IMR-90 (cell line): ENCODE results near the gene TMEM82. TPM values are rescaled to one million over a fixed set of nuclear protein-coding genes. Genes with fewer than 3 reads are reported as not detected.

Source experiments
- ATAC-seq: fragments of 200-7000 bp; cut with Tn5 transposase; 2 replicates; pipeline ENCODE4 v1.9.1; 2020; ENCODE audit warnings: low read depth, mild to moderate bottlenecking, moderate library complexity
- BruUV-seq: library from RNA; stranded (reverse); fragments of 400-500 nt; replicated peaks from 2 replicates; lab custom pipeline; 2021; lab: Mats Ljungman, UMichigan
- CTCF ChIA-PET: fragments of 300-600 bp; formaldehyde crosslinking; extraction: SDS; loops from one replicate; lab custom pipeline; 2021; ENCODE audit warnings: antibody characterized with exemption; lab: Yijun Ruan, JAX
- POLR2A ChIA-PET: fragments of 300-600 bp; sonication (Branson Sonifier 250); formaldehyde crosslinking; loops from one replicate; lab custom pipeline; 2022; ENCODE audit warnings: antibody characterized with exemption; ENCODE audit not compliant: unreplicated experiment; lab: Charles Lee
- DNase-seq: peaks from one replicate; pipeline ENCODE4 v3.0.0; 2013
- H2AFZ ChIP-seq: replicated peaks from 2 replicates; pipeline ENCODE3; 2013; ENCODE audit warnings: low read length, mild to moderate bottlenecking; ENCODE audit not compliant: poor library complexity
- H2AK5ac ChIP-seq: 2 replicates; pipeline ENCODE4 v1.6.1; 2013; ENCODE audit warnings: low read depth, low read length, inconsistent platforms
- H2AK9ac ChIP-seq: replicated peaks from 2 replicates; pipeline ENCODE3; 2013; ENCODE audit warnings: mild to moderate bottlenecking, low read depth, low read length, moderate library complexity; ENCODE audit not compliant: poor library complexity
- H2BK120ac ChIP-seq: 2 replicates; pipeline ENCODE4 v1.6.1; 2013; ENCODE audit warnings: low read depth, low read length, inconsistent platforms
- H2BK15ac ChIP-seq: 3 replicates; pipeline ENCODE4 v1.6.1; 2013; ENCODE audit warnings: low read depth, low read length, inconsistent platforms
- H2BK20ac ChIP-seq: 2 replicates; pipeline ENCODE4 v1.6.1; 2013; ENCODE audit warnings: low read depth, mild to moderate bottlenecking, inconsistent platforms, low read length, moderate library complexity
- H2BK5ac ChIP-seq: 2 replicates; pipeline ENCODE4 v1.6.1; 2013; ENCODE audit warnings: mild to moderate bottlenecking, low read depth, low read length, inconsistent platforms; ENCODE audit not compliant: poor library complexity, severe bottlenecking
- H3K14ac ChIP-seq: replicated peaks from 2 replicates; pipeline ENCODE4 v1.6.1; 2013; ENCODE audit warnings: low read depth, low read length, inconsistent platforms
- H3K18ac ChIP-seq: 2 replicates; pipeline ENCODE4 v1.6.1; 2013; ENCODE audit warnings: low read depth, low read length, control low read depth
- H3K23ac ChIP-seq: 2 replicates; pipeline ENCODE4 v1.6.1; 2013; ENCODE audit warnings: low read depth, low read length, inconsistent platforms
- H3K27ac ChIP-seq: 2 replicates; pipeline ENCODE4 v1.5.1; 2013; ENCODE audit warnings: mild to moderate bottlenecking, control low read depth, low read length; ENCODE audit not compliant: insufficient read depth
- H3K27me3 ChIP-seq: 2 replicates; pipeline ENCODE4 v1.6.1; 2013; ENCODE audit warnings: low read length; ENCODE audit not compliant: control insufficient read depth, insufficient read depth
- H3K36me3 ChIP-seq: 2 replicates; pipeline ENCODE4 v1.6.1; 2013; ENCODE audit warnings: low read length, mixed read lengths; ENCODE audit not compliant: control insufficient read depth, insufficient read depth
- H3K4ac ChIP-seq: 2 replicates; pipeline ENCODE4 v1.6.1; 2013; ENCODE audit warnings: low read depth, low read length, inconsistent platforms
- H3K4me1 ChIP-seq: 2 replicates; pipeline ENCODE4 v1.6.1; 2013; ENCODE audit warnings: low read length, mixed read lengths; ENCODE audit not compliant: control insufficient read depth, insufficient read depth
- H3K4me2 ChIP-seq: 2 replicates; pipeline ENCODE4 v1.6.1; 2013; ENCODE audit warnings: low read depth, mild to moderate bottlenecking, control low read depth, low read length, moderate library complexity
- H3K4me3 ChIP-seq: 2 replicates; pipeline ENCODE4 v1.5.1; 2013; ENCODE audit warnings: low read depth, mild to moderate bottlenecking, control low read depth, low read length, moderate library complexity; ENCODE audit not compliant: insufficient read depth
- H3K56ac ChIP-seq: 2 replicates; pipeline ENCODE4 v1.6.1; 2013; ENCODE audit warnings: low read length, inconsistent platforms; ENCODE audit not compliant: insufficient read depth; ENCODE audit errors: extremely low read depth
- H3K79me1 ChIP-seq, 2 experiments: 2 replicates each; pipeline ENCODE4 v1.6.1; 2013; ENCODE audit warnings: low read length in 2 of 2, inconsistent platforms in 1 of 2, low read depth in 1 of 2
- H3K9ac ChIP-seq: 2 replicates; pipeline ENCODE4 v1.6.1; 2013; ENCODE audit warnings: low read depth, low read length, control low read depth
- H3K9me1 ChIP-seq: 2 replicates; pipeline ENCODE4 v1.6.1; 2013; ENCODE audit warnings: low read length, inconsistent platforms; ENCODE audit not compliant: insufficient read depth
- H3K9me3 ChIP-seq: 2 replicates; pipeline ENCODE4 v1.6.1; 2013; ENCODE audit warnings: low read length; ENCODE audit not compliant: control insufficient read depth, insufficient read depth
- H4K20me1 ChIP-seq: 2 replicates; pipeline ENCODE4 v1.6.1; 2013; ENCODE audit warnings: low read length, inconsistent platforms; ENCODE audit not compliant: insufficient read depth
- H4K5ac ChIP-seq: 2 replicates; pipeline ENCODE4 v1.6.1; 2013; ENCODE audit warnings: mild to moderate bottlenecking, low read depth, low read length, control low read depth
- H4K8ac ChIP-seq, 2 experiments: 2 replicates each; pipeline ENCODE4 v1.6.1; 2013; ENCODE audit warnings: low read depth in 2 of 2, low read length in 2 of 2, control low read depth in 1 of 2, inconsistent platforms in 1 of 2
- H4K91ac ChIP-seq: 2 replicates; pipeline ENCODE4 v1.6.1; 2013; ENCODE audit warnings: low read depth, low read length, inconsistent platforms; ENCODE audit not compliant: insufficient read depth
- BHLHE40 ChIP-seq: fragments of 150-350 bp; IDR thresholded peaks from 2 replicates; pipeline ENCODE4 v1.6.1; 2016; ENCODE audit warnings: mild to moderate bottlenecking, low read depth, low read length
- CHD1 ChIP-seq: IDR thresholded peaks from 2 replicates; pipeline ENCODE4 v1.6.1; 2012; ENCODE audit warnings: low read depth, low read length, improper control_type of control experiment
- CTCF ChIP-seq: conservative IDR thresholded peaks from 2 replicates; pipeline ENCODE4 v1.5.1; 2012; ENCODE audit warnings: mild to moderate bottlenecking, low read depth, low read length, improper control_type of control experiment
- ELK1 ChIP-seq: fragments of 150-350 bp; IDR thresholded peaks from 2 replicates; pipeline ENCODE4 v1.6.1; 2016; ENCODE audit warnings: low read depth, mild to moderate bottlenecking, low read length, moderate library complexity, borderline replicate concordance
- MAFK ChIP-seq: IDR thresholded peaks from 2 replicates; pipeline ENCODE4 v1.6.1; 2012; ENCODE audit warnings: low read depth, low read length, improper control_type of control experiment
- MAZ ChIP-seq: IDR thresholded peaks from 2 replicates; pipeline ENCODE4 v1.6.1; 2012; ENCODE audit warnings: low read depth, mild to moderate bottlenecking, low read length, improper control_type of control experiment, moderate library complexity, borderline replicate concordance
- MXI1 ChIP-seq: IDR thresholded peaks from 2 replicates; pipeline ENCODE4 v1.6.1; 2012; ENCODE audit warnings: low read depth, mild to moderate bottlenecking, low read length, moderate library complexity, borderline replicate concordance
- NFE2L2 ChIP-seq: fragments of 150-350 bp; IDR thresholded peaks from 2 replicates; pipeline ENCODE4 v1.6.1; 2016; ENCODE audit warnings: low read depth, mild to moderate bottlenecking, low read length
- POLR2A ChIP-seq: IDR thresholded peaks from 2 replicates; pipeline ENCODE4 v1.6.1; 2012; ENCODE audit warnings: mild to moderate bottlenecking, low read depth, low read length
- RAD21 ChIP-seq: IDR thresholded peaks from 2 replicates; pipeline ENCODE4 v1.6.1; 2012; ENCODE audit warnings: low read length, improper control_type of control experiment
- RCOR1 ChIP-seq: IDR thresholded peaks from 2 replicates; pipeline ENCODE4 v1.6.1; 2012; ENCODE audit warnings: mild to moderate bottlenecking, low read length, improper control_type of control experiment; ENCODE audit not compliant: insufficient replicate concordance
- RFX5 ChIP-seq: IDR thresholded peaks from 2 replicates; pipeline ENCODE4 v1.8.0; 2012; ENCODE audit warnings: low read depth, mild to moderate bottlenecking, low read length, moderate library complexity
- SMC3 ChIP-seq: fragments of 150-350 bp; IDR thresholded peaks from 2 replicates; pipeline ENCODE4 v1.6.1; 2016; ENCODE audit warnings: low read depth, mild to moderate bottlenecking, antibody characterized with exemption, low read length, moderate library complexity
- WGBS, 2 experiments: methylation state at CpG; one replicate each; pipeline versions ENCODE4 v1.1.5 to v1.1.7; 2013; ENCODE audit warnings: missing lambda C conversion rate in 2 of 2; ENCODE audit not compliant: insufficient read length in 1 of 2; ENCODE audit errors: extremely low coverage in 2 of 2; 5-methylcytosine and 5-hydroxymethylcytosine counted together
- dilution Hi-C: fragments of 300-500 bp; cut with HindIII; formaldehyde crosslinking; loops from one replicate; pipeline ENCODE4 v1.14.3; 2018; ENCODE audit warnings: low sequenced_read_pairs; ENCODE audit not compliant: unreplicated experiment
- in situ Hi-C: fragments of 300-500 bp; cut with MboI; formaldehyde crosslinking; loops from 3 replicates; pipeline ENCODE4 v1.14.3; 2019; ENCODE audit warnings: low sequenced_read_pairs, inconsistent platforms, mixed read lengths
- intact Hi-C: fragments of 100-400 bp; cut with micrococcal nuclease; formaldehyde crosslinking; loops from 2 replicates; pipeline ENCODE4 v1.10.0; 2022
- polyA plus RNA-seq, 3 experiments: library from polyadenylated mRNA; depleted of rRNA; stranded (reverse); fragments of >200 nt; gene quantifications; 2 replicates each; pipeline ENCODE4 v1.2.3, GENCODE V29; 2012; ENCODE audit warnings: low replicate concordance in 1 of 3
- total RNA-seq: library from RNA; depleted of rRNA; stranded (reverse); fragments of >200 nt; gene quantifications from 2 replicates; pipeline ENCODE4 v1.2.3, GENCODE V29; 2012

TMEM82 gene
- total and polyA plus RNA-seq, 2 of the 4 experiments (the other 2 are of a cell fraction), result not detected

- 0 out of 2 replicates have a peak, but pooled peaks cover 5% of the 10 kb centered on the region for H4K20me1 ChIP-seq
- H3K23ac ChIP-seq, result no peak overlapping the region
- TF ChIP-seq RFX5 (no peak), BHLHE40 (no peak), MXI1 (no peak), ELK1 (no peak), CHD1 (no peak), MAFK (no peak), SMC3 (no peak), MAZ (no peak), RCOR1 (no peak), RAD21 (no peak), CTCF (no peak), POLR2A (no peak), NFE2L2 (no peak)
- H4K8ac ChIP-seq, result no peak overlapping the region
- no peaks in the 10 kb centered on the region for H3K27me3 ChIP-seq
- WGBS, 2 experiments, result 70% methylated on average over 2 of the region's 4 CpGs; no CpG with 5 or more reads in 1 of the 2 experiments
- H2BK120ac ChIP-seq, result no peak overlapping the region
- H2BK20ac ChIP-seq, result no peak overlapping the region
- H3K9me1 ChIP-seq, result no peaks in the 10 kb centered on the region
- H3K36me3 ChIP-seq, result peaks cover 75% of the 10 kb centered on the region
- DNase-seq (no peak), ATAC-seq (no peak)
- no peak overlapping the region for H3K56ac ChIP-seq
- no peak overlapping the region for H3K4me3 ChIP-seq
- no peak overlapping the region for H4K5ac ChIP-seq
- ChIA-PET POLR2A (no interaction called here), CTCF (interaction anchor here (0.6 kb wide), 2 partner anchors 110 to 144 kb away, joined by 3 read pairs; no protein-coding TSS in a partner anchor)
- no peak overlapping the region for H4K91ac ChIP-seq
- H2AK5ac ChIP-seq, result no peak overlapping the region
- H2AK9ac ChIP-seq, result no peak overlapping the region
- H3K18ac ChIP-seq, result no peak overlapping the region
- dilution Hi-C loops, result no loop called here
- H3K4ac ChIP-seq, result no peak overlapping the region
- no peak overlapping the region for H3K9ac ChIP-seq
- H2AFZ ChIP-seq, result no peak overlapping the region
- BruUV-seq, result no TSS peak
- no peak overlapping the region for H2BK5ac ChIP-seq
- H3K14ac ChIP-seq, result no peak overlapping the region
- H3K79me1 ChIP-seq, result peaks cover 9 to 21% of the 10 kb centered on the region in 2 experiments; a peak in 2 of 4 replicates
- H3K27ac ChIP-seq, result no peak overlapping the region
- H3K4me1 ChIP-seq, result no peaks in the 10 kb centered on the region
- no peak overlapping the region for H2BK15ac ChIP-seq
- no peak overlapping the region for H3K4me2 ChIP-seq
- no peaks in the 10 kb centered on the region for H3K9me3 ChIP-seq
- in situ Hi-C loops, result no loop called here
- intact Hi-C loops, result no loop called here
These were observed 19.9 kb upstream of the TMEM82 start for GRCh38 chr1:15722411-15722810.
